DOHH2 (cell line): ENCODE results near the gene ZSCAN5C.

ENCODE experiments used
- H3F3A ChIP-seq: fragments of 200-600 bp; sonication (generic), shearing (Covaris generic); 2 replicates; pipeline ENCODE4 v1.6.0; 2016; ENCODE audit warnings: antibody characterized with exemption, mild to moderate bottlenecking; ENCODE audit not compliant: control insufficient read depth, insufficient read depth
- H3K27ac ChIP-seq: fragments of 200-600 bp; sonication (generic); 2 replicates; pipeline ENCODE4 v1.5.1; 2014; ENCODE audit warnings: low read depth, mild to moderate bottlenecking, low read length, moderate library complexity
- H3K27me3 ChIP-seq: fragments of 200-600 bp; sonication (generic); 2 replicates; pipeline ENCODE4 v1.6.1; 2014; ENCODE audit warnings: mild to moderate bottlenecking, low read length, mixed read lengths; ENCODE audit not compliant: control insufficient read depth
- H3K36me3 ChIP-seq: fragments of 200-600 bp; sonication (generic); 2 replicates; pipeline ENCODE4 v1.6.1; 2014; ENCODE audit warnings: mild to moderate bottlenecking, low read length, moderate library complexity, mixed read lengths; ENCODE audit not compliant: control insufficient read depth
- H3K4me1 ChIP-seq: fragments of 200-600 bp; sonication (generic); 2 replicates; pipeline ENCODE4 v1.6.1; 2014; ENCODE audit warnings: mild to moderate bottlenecking, low read length, mixed read lengths; ENCODE audit not compliant: control insufficient read depth
- H3K4me2 ChIP-seq: fragments of 200-600 bp; sonication (generic); 2 replicates; pipeline ENCODE4 v1.6.0; 2014; ENCODE audit warnings: mild to moderate bottlenecking, low read length, moderate library complexity
- H3K4me3 ChIP-seq: fragments of 200-600 bp; sonication (generic); 2 replicates; pipeline ENCODE4 v1.5.1; 2014; ENCODE audit warnings: mild to moderate bottlenecking, low read length, mixed read lengths
- H3K79me2 ChIP-seq: fragments of 200-600 bp; sonication (generic); 2 replicates; pipeline ENCODE4 v1.6.1; 2014; ENCODE audit warnings: mild to moderate bottlenecking, low read length, mixed read lengths; ENCODE audit not compliant: control insufficient read depth
- H3K9me2 ChIP-seq: fragments of 200-600 bp; sonication (generic); replicated peaks from 2 replicates; pipeline ENCODE4 v1.6.1; 2014; ENCODE audit warnings: mild to moderate bottlenecking, low read length, mixed read lengths; ENCODE audit not compliant: control insufficient read depth
- H3K9me3 ChIP-seq: fragments of 200-600 bp; sonication (generic); 2 replicates; pipeline ENCODE4 v1.6.1; 2014; ENCODE audit warnings: antibody characterized with exemption, low read length, mixed read lengths; ENCODE audit not compliant: control insufficient read depth, insufficient read depth
- H4K20me1 ChIP-seq: fragments of 200-600 bp; sonication (generic); 2 replicates; pipeline ENCODE4 v1.6.0; 2014; ENCODE audit warnings: low read depth, mild to moderate bottlenecking, antibody characterized with exemption, low read length, moderate library complexity; ENCODE audit not compliant: control insufficient read depth, insufficient read depth
- CTCF ChIP-seq: fragments of 200-600 bp; sonication (generic); IDR thresholded peaks from one replicate; pipeline ENCODE4 v1.5.1; 2014; ENCODE audit warnings: antibody characterized with exemption, mild to moderate bottlenecking, low read depth, low read length; ENCODE audit not compliant: poor library complexity, severe bottlenecking
- EZH2phosphoT487 ChIP-seq: fragments of 200-600 bp; sonication (generic); IDR thresholded peaks from 2 replicates; pipeline ENCODE4 v1.6.1; 2017; ENCODE audit warnings: borderline replicate concordance, mild to moderate bottlenecking, antibody characterized with exemption, low read length, moderate library complexity, mixed read lengths

ZSCAN5C gene

GRCh38 chr19:56253737-56254136 lies 51.7 kb downstream of the ZSCAN5C start:
- Histone ChIP-seq H3K27ac (no peak overlapping the region), H3K36me3 (no peaks in the 10 kb centered on the region), H3K9me3 (peaks cover 8% of the 10 kb centered on the region), H3K9me2 (no peaks in the 10 kb centered on the region), H3K4me2 (no peak overlapping the region), H3K4me3 (no peak overlapping the region), H3K4me1 (peaks cover 3% of the 10 kb centered on the region), H3F3A (no peaks in the 10 kb centered on the region), H4K20me1 (no peaks in the 10 kb centered on the region), H3K79me2 (no peaks in the 10 kb centered on the region), H3K27me3 (no peaks in the 10 kb centered on the region)
- no peak for TF ChIP-seq EZH2phosphoT487
- TF ChIP-seq CTCF: peak; percentile 38

GRCh38 chr19:56258272-56258671 lies 56.2 kb downstream of the ZSCAN5C start:
- Histone ChIP-seq H3K9me3 (no peaks in the 10 kb centered on the region), H3K27ac (no peak overlapping the region), H3K9me2 (no peaks in the 10 kb centered on the region), H4K20me1 (no peaks in the 10 kb centered on the region), H3K36me3 (no peaks in the 10 kb centered on the region), H3K4me3 (no peak overlapping the region), H3K79me2 (no peaks in the 10 kb centered on the region), H3F3A (no peaks in the 10 kb centered on the region), H3K27me3 (no peaks in the 10 kb centered on the region), H3K4me1 (no peaks in the 10 kb centered on the region), H3K4me2 (no peak overlapping the region)
- TF ChIP-seq CTCF (no peak), EZH2phosphoT487 (no peak)
